ENCODE data around the gene TMEM245.

The TMEM245 gene

DNA sequence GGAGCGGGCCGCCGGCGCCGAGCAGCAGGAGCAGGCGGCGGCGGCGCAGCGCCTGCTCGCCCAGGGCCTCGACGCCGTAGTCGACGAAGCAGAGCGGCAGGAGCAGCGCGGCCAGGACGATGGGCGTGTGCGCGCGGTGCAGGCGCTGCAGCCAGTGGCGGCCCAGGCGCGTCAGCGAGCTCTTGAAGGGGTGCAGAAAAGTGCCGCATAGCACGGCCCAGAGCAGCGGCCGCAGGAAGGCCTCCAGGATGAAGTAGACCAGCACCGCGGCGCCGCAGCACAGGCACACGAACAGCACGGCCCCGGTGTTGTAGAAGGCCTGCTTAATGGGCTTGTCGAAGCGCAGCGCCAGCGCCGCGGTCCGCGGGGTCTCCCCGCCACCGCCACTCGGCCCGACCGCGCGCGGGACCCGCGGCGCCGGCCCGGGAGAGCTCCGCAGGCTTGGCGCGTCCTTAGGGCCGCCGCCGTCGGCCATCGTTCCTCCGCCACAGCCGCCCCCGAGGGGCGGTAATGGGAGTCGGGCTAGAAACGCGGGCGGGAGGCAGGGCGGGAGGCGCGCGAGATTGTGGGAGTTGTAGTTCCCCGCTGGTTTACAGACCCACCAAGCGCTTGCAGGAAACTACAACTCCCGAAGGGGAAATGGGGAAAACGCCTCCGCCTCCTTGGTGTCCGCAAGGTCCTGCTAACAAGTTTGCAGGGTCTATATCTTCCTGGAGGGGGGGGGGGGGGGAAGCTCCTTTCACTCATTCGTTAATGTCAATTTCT is at the start of gene TMEM245:
TMEM245 (minus strand) TSS at position 509 of the 765 bp plus-strand sequence; CDS start at position 475, 34 bp downstream.
- peak; percentile 99 for DNase-seq (ENCODE audit: low read depth)

DNA sequence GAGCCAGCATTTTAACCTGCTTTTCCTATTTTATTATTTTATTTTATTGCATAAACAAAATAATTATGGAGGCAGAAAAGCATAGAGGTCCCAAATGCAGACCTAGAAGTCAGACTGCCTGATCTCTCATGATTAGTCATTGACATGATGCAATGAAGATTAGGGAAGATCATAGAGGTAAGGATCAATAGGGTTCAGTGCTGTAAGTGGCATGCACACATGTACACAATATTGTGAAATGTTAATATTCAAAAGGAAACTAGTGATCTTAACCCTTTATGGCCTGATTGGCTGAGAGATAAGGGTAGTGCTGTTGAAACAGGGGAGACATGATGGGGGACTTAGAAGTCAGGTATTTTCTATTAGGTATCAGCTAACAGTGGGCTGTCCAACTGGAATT is 48.4 kb upstream of the TMEM245 start:
- DNase-seq (ENCODE audit: low read depth): no peak

DNA sequence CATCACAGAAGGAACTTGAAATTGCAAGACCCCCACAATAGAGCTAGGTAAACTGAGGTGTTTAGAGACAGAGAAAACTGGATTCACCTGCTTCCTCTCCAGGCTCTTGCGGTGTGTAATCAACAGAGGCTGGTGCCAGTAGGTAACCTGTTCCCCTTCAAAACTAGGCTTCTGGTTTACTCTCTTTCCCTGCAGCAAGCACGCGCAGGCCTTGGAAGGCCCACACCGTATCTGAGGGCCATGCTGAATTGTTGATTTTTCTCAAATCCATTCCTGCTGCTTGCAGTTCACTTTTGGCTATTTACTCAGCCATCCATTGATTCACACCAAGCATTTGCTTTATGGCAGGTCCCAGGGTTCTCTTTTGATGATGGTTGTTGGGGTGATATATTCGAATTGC is 48.0 kb upstream of the TMEM245 start:
- no peak for DNase-seq (ENCODE audit: low read depth)

DNA sequence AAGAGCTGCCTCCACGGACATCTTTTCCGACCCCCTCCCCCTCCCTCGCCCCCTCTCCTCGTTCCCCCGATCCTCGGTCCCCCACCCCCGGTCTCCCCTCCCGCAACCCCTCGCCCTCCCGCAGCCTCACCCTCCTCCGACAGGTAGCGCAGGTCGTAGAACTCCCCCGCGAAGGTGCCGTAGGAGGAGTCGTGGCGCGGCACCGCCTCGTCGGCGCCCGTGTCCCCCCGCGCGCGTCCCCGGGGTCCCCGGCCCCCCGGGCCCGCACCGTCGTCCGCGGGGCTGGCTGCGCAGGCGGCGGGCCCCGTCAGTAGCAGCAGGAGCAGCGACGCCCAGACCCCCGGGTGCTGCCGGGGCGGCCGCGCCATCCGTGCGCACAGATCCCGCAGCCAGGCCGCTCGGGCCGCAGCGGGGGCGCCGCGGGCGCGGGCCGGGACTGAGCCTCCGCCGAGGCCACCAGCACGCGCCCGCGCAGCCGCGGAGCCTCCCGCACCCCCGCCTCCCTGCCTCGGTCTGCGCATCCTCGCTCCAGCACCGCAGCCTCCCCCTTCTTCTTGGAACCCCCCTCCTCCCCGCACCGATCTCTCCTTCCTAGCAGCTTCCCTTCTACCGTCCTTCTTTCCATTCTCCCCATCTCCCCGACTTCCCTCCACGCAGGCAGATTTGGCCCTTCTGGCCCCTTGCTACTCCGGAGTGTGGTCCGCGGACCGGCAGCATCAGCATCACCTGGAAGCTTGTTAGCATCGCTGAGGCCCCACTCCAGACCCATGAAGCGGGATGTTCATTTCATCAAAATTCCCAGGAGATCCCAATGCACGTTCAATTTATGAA is 47.2 kb upstream of the TMEM245 start, which contains the start of gene FRRS1L:
FRRS1L (minus strand) TSS at position 479 of the 831 bp plus-strand sequence; CDS start at position 368, 111 bp downstream.
- DNase-seq (ENCODE audit: low read depth): no peak

DNA sequence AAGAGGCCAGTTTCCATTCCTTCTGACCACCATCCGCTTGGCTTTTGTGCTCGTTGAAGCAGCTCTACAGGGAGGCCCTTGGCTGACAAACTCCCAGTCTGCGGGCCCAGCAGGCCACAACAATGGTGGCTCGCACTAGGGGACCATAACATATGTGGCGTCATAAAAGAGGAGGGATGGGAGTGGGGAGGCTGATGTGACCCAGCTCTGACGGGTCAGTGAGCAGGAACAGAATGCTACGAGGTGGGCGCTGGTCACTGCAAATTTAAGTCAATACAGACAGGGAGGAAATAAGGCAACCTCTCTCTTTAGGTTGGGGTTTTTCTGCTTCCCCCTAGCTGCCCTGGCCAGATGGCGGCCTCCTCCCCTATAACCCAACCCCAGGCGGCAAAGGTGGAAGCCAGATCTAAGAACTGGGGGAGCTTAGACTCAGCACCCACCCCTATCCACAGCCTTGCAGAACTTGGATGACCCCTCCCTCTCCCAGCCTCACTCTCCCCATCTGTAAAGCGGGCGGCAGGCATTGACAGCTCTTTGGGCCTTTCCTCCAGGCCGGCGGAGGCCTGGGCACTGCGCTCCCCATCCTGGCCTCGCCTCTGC is 46.5 kb upstream of the TMEM245 start:
- DNase-seq (ENCODE audit: low read depth): no peak

DNA sequence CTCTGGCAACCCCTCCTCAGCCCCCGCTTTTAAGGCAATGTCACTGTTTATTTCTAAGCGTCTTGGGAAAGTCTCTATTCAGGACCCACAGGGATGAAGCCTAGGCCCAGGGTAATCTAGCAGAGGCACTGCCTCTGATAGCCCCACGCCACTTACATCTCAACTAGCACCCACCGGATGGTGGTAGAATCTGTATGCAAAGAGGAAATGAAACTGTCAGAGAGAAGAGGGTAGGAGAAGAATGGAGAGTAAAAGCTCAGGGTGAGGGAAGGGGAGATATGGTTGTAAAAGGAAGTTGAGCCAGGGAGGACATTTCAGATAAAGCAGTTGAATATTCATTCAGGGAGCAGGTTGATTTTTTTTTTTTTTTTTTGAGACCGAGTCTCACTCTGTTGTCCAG is 44.3 kb upstream of the TMEM245 start:
- no peak for DNase-seq (ENCODE audit: low read depth)

DNA sequence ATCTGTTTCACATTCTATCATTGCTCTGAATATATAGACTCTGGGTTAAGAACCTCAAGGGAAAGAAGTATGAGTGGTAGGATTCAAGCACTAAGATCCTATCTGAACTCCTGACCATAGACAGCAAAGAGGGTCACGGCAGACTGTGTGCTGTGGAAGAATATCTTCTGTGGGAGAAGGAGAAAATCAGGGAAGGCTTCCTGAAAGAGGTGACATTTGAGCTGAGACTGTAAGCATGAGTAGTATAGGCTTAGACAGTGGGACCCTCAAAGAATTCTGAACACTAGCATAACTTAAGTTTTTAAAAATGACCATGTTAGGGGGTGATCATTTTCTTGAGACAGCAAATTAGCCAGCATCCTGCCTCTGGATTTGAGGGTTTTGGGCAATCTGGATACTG is 43.4 kb upstream of the TMEM245 start:
- no peak for DNase-seq (ENCODE audit: low read depth)

DNA sequence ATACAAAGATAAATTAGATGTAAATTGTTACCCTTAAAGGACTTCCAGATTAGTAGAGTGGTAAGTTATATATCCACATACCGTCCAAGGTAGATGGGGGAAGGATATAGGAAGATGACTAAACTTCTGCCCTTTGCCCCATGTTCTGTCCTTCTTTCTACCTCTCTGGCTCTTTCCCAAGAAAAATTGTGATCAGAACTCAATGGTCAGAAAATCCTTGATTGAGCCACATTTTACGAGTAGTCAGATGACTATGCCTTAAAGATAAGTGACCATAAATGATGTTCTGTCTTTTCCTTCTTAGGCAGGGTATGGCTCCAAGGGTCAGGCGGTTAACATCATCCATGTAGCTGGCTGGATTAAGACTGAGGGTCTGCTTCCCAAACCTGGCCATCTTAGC is 42.9 kb upstream of the TMEM245 start:
- DNase-seq (ENCODE audit: low read depth): no peak

DNA sequence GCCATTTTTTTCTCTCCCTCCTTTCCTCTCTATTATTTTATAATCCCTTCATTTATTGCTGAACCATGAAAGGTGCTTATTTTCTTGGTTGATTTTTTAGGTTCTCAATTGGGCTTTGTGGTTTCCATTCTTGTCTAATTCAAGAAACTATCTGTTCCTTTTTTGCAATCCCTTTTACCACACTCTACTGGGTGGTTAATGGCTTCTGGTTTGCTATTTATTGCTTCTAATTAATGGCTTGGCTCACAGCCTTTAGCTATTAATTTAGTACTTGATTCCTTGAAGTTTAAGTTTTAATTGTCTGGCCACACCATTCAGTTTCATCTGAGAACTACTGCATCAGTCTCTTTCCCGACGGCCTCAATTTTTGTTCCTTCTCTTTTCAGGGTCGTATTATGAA is 41.7 kb upstream of the TMEM245 start:
- DNase-seq (ENCODE audit: low read depth): no peak

DNA sequence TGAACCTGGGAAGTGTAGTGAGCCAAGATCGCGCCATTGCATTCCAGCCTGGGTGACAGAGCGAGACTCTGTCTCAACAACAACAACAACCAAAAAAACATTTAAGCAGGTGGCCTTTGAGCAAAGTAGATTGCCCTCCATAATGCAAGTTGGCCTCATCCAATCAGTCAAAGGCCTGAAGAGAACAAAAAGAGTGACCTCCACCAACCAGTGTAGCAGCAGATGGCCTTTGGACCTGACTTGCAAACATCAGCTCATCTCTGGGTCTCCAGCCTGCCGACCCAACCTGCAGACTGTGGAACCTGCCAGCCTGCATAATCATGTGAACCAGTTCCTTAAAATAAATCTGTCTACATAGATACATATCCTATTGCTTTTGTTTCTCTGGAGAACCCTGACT is 39.8 kb upstream of the TMEM245 start:
- no peak for DNase-seq (ENCODE audit: low read depth)

DNA sequence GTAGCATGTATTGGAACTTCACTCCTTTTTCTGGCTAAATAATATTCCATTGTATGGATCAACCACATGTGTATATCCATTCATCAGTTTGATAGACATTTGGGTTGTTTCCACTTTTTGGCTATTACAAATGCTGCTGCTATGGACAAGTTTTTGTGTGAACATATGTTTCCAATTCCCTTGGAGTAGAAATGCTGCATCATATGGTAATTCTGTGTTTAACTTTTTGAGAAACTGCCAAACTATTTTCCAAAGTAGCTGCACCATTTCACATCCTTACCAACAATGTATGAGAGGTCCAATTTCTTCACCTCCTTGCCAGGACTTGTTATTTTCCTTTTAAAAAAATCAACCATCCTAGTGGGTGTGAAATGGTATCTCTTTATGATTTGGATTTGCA is 38.9 kb upstream of the TMEM245 start:
- no peak for DNase-seq (ENCODE audit: low read depth)

DNA sequence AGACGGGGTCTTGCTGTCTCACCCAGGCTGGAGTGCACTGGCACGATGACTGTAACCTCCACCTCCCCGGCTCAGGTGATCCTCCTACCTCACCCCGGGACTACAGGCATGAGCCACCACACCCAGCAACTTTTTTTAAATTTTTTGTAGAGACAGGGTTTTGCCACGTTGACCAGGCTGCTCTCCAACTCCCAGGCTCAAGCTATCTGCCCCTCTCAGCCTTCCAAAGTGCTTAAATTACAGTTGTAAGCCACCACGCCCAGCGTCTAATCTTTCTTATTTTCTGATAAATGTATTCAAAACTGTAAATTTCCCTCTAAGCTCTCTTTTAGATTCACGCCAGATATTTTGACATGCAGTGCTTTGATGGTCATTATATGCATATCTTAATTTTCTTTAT is 37.0 kb upstream of the TMEM245 start:
- DNase-seq (ENCODE audit: low read depth): no peak

DNA sequence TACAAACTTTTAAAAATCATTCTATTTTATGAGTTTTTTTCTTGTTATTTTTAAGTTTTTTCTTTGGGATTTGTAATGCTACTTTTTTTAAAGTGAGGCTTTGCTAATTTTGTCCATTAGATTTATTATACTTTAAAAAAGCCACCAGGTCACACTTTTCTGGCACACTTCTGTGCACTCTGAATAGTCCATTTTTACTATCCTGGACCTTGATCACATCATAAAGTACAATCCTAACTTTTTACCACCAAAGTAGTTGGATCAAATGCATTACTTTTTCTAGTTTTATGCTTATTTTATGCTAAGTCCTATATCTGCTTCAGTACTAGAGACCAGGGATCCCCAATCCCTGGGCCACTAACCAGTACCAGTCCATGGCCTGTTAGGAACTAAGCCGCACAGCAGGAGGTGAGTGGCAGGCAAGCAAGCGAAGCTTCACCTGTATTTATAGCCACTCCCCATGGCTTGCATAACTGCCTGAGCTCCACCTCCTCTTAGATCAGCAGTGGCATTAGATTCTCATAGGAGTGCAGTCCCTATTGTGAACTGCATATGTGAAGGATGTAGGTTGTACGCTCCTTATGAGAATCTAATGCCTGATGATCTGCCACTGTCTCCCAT is 31.3 kb upstream of the TMEM245 start:
- DNase-seq (ENCODE audit: low read depth): no peak

DNA sequence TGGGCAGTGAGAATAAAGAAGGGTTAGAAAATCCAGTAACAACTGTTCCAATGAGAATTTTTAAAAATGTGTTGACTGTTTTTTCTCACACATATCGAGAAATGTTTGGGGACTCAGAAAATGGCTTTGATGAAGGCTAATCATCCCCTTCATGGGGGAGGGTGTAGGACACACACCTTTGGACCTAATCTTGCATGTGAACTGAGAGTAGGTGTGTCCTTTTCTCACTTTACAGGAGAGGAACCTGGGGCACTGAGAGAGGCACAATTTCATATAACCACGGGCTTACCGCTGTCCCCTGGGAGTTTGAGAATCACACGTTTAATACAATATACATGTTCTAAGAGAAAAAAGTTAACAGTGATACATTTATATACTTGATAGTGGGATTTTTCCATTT is 30.0 kb upstream of the TMEM245 start:
- no peak for DNase-seq (ENCODE audit: low read depth)

DNA sequence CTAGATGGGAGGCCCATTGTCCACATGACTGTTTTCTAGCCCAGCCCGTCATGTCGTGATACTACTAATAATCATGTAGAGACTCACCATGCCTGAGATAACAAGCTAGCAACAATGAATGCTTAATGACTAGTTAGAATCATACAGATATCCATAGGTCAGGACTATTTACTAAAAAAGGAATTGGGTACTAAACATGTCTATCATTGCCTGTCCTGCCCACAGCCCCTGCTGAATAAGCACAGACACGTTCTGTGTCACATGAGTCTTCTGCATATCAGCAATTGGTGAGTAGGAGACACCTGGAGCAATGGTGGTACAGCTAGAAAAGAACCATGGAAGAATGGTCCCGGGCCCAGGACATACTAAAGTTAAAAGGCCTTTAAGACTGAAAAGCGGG is 29.3 kb upstream of the TMEM245 start:
- no peak for DNase-seq (ENCODE audit: low read depth)

DNA sequence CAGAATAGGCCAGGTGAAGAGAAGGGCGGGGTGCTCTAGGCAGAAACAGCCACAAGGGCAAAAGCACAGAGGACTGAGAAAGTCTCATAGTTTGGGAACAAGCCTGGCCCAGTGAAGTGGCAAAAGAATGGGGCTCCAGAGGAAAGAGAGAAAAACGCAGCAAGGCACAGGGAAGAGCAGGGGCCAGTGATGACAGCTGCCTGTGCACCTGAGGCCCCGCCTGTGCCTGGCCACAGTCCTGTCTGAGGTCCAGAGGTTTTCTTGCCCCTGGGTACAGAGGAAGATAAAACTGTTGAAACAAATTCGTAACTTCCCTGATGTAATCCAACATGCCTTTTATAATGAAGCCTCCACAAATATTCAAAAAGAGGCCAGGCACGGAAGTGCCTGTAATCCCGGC is 25.3 kb upstream of the TMEM245 start:
- no peak for DNase-seq (ENCODE audit: low read depth)

DNA sequence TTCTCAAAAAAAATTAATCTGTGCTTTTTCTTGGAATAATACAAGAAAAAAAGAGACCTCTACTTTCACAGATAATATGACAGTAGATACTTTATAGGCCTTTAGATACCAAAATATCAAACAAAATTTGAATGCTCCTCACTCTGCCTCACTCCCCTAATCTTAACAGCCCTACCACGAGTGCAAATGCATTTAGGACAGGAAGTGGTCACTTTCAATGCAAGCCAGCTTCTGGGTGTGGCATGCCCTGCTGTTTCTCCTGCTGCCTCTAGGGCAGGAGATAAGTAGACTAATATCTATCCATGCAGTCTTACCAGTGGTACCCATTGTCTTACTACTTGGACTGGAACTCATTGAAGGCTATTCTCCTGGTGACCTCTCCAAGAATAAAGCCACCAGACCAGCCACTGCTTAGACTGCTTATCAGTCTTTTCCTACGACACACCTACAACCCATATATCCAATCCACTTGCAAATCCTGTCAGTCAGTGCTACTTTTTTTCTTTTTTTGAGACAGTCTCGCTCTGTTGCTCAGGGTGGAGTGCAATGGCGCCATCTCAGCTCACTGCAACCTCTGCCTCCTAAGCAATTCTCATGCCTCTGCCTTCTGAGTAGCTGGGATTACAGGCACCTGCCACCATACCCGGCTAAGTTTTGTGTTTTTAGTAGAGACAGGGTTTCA is 24.3 kb upstream of the TMEM245 start:
- DNase-seq (ENCODE audit: low read depth): no peak

DNA sequence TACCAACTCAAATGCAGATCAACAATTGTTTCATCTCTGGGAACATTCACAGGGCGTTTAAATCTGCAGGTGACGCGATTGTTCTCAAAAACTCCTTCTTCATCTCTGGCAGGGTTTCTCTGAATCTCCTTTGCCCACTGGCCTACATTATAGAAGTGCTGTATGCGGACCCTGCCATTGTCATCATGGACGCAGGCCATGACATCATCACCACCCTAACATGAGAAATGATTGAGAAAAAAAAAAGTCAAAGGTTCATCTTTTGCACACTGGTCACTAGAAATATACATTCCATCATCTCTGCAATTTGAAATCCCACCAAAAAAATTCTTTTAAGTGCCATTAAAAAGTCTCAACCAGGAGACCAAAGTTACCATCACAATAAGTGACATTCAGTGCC is 21.6 kb upstream of the TMEM245 start:
- no peak for DNase-seq (ENCODE audit: low read depth)

DNA sequence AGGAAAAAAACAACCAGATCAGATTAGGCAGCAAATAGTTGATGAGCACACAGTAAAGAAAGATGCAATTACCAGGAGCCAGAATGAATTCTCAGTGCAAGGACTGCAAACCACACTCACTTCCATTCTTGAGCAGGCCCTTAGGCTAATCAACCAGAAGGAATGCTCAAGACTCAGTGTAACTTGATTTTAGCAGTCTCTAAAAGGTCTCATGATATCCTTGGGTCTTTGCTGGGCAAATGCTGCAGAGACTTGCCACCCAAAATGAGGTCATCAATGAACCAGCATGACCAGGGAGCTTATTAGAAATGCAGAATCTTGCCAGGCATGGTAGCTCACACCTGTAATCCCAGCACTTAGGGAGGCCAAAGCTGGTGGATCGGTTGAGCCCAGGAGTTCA is 20.1 kb upstream of the TMEM245 start:
- no peak for DNase-seq (ENCODE audit: low read depth)

DNA sequence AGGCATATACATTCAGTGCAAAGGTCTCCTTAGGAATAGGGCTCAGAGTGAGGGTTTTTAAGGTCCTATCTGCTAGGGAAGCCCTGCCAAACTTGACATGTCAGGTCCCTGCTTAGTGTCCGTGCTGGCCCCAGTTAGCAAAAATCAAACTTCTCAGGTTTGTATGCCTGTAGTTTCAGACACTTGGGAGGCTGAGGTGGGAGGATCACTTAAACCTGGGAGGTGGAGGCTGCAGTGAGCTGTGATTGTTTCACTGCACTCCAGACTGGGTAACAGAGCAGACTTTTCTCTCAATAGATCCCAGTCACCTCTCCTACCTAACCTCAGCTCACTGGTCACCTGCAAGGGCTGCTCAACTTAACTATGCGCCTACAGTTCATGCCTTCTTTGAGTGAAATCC is 18.7 kb upstream of the TMEM245 start:
- no peak for DNase-seq (ENCODE audit: low read depth)

DNA sequence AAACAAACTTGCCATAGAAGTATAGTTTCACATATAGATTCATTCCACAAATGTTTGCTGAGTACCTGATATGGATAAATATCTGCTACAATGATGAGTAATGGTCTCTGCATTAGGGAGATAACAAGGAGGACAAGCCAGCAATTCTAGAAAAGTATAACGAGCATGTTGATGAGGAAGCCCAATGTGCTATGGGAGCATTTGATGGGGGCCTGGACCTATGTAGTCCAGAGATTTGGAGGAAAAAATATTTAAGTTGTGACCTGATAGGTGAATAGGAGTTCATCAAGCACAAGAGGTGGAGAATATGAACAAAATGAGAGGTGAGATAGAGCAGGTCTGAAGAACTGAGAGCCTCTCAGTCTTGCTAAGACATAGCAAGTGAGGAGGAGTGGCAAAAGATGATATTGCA is 14.4 kb upstream of the TMEM245 start:
- no peak for DNase-seq (ENCODE audit: low read depth)

DNA sequence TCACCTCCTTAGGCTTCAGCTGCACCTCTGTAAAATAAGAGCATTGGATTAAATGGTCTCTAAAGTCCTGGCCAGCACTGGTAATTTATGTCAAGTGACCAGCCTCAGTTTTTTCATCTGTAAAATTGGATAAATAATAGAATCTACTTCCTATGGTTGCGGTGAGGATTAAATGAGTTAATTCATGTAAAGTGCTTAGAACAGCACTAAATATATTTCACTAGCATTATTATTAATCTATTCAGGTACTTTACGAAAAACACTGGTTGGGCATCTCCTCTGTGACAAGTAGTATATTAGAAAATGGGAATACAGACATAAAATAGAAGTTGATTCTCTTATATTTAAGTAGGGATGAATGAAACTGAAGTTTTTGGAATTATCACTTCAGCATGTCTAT is 13.8 kb upstream of the TMEM245 start:
- DNase-seq (ENCODE audit: low read depth): no peak

All from stromal cell of bone marrow (primary cell).